ENCODE data around the gene LMF1.

GRCh38 chr16:892536-893255, 78.1 kb downstream of the LMF1 start:
- TF ChIP-seq EZH2 (IDR thresholded peaks at IDR 0.05; ENCODE audit: borderline replicate concordance, insufficient read depth, low read length, poor library complexity, severe bottlenecking) (no peak), POLR2AphosphoS5 (IDR thresholded peaks at IDR 0.05) (no peak), EP300 (conservative IDR thresholded peaks at IDR 0.05; ENCODE audit: poor library complexity, severe bottlenecking) (no peak)

All from neural cell (in vitro differentiated cells).